GM10847 (cell line): ENCODE measurements around the gene MCRIP2.

Experiments
- POLR2A ChIP-seq: IDR thresholded peaks from 2 replicates; pipeline ENCODE4 v1.6.1; 2011; ENCODE audit not compliant: insufficient read length; ENCODE audit errors: extremely low read depth

MCRIP2 gene, protein sequence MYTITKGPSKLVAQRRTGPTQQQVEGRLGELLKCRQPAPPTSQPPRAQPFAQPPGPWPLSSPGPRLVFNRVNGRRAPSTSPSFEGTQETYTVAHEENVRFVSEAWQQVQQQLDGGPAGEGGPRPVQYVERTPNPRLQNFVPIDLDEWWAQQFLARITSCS

DNA sequence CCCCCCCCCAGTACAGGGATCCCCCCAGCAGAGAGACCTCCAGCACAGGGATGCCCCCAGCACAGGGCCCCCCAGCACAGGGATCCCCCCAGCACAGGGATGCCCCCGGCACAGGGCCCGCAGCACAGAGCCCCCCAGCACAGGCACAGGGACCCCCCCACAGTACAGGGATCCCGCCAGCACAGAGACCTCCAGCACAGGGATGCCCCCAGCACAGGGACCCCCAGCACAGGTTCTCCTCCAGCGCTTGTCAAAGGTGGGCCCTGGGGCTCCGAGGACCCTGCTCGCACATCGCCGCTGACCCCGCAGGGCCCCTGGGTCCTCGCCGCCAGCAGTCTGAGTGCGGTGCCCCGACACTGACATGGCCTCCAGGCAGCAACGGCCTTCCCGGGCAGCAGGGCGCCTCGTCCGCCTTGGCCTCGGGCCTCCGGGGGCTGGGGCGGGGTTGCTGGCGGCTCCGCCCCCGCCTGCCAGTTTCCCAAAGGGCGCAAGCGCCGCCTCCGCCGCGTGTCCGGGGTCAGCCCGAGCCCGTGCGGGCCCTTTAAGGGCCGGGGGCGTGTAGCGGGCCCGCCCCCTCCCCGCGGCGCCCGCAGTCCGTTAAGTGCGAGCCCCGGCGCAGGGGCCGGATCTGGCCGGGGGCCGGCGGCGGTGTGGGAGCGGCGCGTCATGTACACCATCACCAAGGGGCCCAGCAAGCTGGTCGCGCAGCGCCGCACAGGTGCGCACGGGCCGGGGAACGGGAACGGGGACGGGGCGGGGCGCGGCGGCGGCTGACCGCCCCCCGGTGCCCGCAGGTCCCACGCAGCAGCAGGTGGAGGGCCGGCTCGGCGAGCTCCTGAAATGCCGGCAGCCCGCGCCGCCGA is at the start of gene MCRIP2:
TSS of gene MCRIP2 (plus strand) at position 503 of the 863 bp plus-strand sequence. CDS start at position 667, 164 bp downstream.
- TF ChIP-seq POLR2A: peak; percentile 88

DNA sequence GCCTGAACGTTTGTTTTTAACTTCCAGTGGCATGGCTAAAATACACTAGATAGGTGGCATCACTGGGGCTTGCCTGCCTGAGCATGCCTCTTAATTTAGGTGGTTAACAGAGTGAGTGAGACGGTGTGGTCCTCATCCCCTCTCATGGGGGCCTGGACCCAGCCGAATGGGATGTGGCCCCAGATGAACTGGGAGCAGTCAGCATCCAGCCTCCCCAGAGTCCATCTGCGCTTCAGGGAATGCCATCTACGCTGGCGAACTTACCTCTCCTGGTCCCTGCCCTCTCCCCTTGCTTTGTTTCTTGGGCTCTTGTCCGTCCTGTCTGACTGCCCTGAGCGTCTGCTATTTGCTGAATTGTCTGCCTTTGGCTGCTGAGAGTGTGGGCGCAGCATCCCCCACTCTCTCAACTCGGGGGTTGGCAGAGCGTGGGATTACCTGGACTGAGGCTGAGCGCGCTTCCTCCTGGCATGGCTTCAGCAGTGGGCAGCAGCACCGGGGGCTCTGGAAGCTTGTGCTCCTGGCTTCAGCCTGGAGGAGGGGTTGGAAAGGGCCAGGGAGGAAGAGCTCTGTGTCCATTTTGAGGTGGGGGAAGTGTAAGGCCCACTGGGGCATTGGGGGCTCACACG is 49.6 kb upstream of the MCRIP2 start:
- TF ChIP-seq POLR2A: no peak

DNA sequence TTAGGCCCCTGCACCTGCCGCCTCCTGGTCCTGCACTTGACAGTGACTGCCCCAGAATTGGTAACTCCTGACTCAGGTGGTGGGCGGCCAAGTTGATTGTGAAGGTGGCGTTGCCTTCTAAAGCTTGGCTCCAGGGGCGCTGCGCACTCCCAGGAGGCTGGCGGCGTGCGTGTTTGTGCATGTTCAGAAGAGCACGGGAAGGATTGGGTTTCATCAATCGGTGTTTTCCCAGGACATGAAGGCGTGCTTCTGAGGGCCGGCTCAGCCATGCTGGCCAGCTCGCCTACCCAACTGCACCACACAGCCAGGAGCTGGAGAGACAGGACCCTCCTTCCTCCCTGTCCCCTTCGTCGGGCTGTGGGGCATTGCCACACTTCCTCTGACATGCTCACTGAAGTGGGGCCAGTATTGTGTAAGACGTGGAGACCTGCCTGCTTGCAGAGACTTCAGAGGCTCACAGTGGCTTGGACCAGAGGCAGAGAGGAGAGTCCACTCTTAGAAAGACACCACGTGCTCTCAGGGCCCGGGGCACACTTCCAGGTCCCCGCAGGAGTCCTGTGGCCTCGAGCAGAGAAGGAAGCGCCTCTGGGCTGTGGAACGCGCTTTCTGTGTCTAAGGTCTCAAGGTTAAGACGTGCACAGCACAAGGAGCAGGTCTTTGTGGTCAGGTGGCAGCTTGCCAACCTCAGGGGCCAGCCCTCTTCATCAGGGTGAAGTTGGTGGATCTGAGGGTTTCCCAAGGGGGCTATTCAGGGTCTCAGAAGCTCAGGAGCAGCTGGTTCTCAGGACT is 48.9 kb upstream of the MCRIP2 start:
- no peak for TF ChIP-seq POLR2A

DNA sequence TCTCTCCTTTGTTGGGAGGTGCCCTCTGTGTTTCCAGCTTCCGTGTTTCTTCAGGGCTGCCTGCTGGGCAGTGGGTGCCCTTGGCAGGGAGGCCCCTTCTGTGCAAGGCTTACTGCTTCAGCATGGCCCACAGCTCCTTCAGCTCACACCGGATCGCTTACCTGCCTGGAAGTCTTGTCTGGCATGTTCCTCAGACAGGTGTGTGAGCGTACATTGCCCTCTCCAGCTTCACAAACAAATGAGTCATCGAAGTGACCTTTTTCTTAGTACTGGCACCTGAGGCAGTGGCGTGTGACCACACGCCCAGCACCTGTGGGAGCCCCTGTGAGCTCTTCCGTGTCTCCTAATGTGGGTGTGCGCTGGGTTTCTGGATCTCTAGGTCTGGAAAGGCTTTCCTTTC is 48.2 kb upstream of the MCRIP2 start:
- TF ChIP-seq POLR2A: no peak

DNA sequence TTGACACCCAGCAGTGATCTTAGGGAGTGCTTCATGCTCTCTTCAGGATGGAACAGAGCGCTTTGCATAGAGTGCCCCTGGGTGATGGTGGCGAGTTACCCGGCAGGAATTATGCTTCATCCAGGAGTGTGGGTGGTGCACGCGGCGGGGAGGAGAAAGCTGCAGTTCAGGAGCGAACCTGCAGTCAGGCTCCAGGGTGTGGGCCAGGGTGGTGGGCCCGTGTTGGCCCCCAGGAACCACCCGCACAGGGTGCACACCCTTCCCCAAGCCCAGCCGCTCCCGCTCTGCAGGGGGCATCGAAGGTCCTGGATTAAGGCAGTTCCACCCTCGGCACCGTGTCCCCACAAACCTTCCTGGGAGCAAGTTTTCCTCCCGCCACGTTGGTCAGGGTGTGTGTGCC is 47.8 kb upstream of the MCRIP2 start:
- TF ChIP-seq POLR2A: no peak

DNA sequence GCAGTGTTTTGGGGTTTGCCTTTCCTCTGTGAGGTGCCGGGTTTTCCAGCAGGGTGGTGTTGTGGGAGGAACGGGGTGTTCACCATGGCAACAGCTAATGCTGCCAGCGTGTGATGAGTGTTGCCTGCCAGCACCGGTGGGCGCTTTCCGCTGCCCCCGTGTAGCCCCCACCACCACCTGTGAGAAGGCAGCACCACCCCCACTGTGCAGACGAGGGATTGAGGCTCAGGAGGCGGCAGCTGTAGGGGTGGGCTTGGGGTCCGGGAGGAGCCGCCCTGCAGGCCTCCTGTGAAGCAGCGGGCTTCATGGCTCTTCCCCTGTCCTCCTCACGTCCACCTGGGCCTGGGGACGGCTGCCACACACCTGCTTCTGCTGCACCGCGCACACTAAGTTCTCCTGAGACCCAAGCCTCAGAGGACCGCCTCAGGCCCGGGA is 46.5 kb upstream of the MCRIP2 start:
- TF ChIP-seq POLR2A: no peak

DNA sequence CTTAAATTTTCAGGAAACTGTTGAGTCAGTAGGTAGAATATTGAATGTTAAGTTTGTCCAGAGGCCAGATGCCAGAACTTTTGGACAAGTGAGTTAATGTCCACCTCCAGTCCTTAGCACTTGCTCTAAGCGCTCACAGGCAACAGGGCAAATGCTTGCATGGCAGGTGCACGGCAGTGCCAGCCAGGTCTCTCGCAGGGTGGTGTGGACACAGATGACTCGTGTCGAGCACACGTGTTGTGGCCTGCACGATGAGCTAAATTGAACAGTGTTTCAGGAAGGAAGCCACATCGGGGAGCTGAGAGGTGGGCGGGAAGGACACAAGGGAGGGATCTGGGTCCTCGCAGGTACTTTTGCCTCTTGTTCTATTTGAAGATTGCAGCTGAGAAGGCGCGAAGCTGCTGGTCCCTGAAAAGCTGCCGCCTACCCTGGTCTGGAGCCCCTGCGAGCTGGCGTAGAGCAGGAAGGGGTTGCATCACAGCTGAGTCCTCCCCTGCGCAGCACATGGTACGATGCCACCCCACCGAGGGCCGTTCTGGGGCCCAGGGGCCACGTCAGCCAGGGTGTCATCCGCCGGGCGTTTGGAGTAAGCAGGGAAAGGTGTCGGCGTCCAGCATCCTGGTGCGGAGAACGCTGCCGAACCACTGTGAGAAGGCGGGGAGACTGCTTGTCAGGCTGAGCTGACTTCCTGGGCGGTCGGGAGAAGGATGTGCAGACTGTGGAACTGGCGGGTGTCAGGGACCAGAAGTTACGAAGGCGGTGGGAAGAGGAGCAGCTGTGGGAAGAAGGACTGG is 45.5 kb upstream of the MCRIP2 start:
- no peak for TF ChIP-seq POLR2A

DNA sequence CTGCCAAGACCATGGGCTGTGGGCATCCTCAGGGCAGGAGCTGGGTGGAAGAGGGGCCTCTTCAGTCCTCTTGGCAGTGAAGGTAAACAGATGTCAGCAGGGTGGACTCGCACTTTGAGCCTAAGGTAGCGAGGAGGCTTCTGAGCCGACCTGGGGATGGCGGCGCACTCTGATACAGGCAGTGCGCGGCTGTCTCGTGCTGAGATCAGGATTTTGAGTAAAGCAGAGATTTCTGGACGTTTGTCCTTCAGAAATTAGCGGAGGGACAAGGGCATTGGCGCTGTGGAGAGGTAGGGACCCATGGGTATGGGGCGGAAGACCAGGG is 44.9 kb upstream of the MCRIP2 start:
- TF ChIP-seq POLR2A: no peak

DNA sequence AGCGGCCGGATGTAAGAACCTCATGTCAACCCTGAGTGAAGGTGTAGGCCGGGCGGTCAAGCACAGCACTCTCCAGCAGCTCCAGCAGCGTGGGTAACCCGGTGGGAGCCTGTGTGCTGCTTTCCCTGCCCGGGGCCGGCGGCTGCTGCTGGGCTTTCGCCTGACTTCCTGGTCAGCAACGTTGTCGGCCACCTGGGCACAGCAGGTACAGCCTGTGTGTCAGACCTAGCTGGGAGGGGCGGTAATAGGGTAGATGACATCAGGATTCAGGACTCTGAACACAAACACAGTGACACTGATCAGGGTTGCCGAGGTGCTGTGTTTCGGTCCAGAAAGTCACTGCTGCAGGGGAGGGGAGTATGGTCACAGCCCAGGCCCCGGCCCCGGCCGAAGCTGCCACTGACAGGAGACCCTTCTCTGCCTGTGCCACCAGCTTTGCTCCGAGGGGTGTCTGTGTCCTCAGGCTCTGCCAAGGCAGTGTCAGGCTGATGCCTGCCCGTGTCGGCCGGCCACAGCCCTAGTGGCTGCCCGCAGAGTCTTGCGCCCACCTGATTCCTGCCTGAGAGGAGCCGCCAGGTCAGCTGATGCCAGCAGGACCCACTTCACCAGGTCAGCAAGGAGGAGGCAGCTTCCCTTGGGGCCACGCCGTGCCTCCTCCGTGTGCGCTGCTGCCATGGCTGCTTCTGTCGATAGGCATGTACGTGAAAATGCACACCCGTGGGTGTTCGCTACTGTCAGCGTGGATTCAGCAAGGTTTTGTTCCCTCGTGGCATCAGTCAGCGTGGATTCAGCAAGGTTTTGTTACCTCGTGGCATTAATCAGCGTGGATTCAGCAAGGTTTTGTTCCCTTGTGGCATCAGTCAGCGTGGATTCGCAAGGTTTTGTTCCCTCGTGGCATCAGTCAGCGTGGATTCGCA is 42.5 kb upstream of the MCRIP2 start:
- TF ChIP-seq POLR2A: no peak

DNA sequence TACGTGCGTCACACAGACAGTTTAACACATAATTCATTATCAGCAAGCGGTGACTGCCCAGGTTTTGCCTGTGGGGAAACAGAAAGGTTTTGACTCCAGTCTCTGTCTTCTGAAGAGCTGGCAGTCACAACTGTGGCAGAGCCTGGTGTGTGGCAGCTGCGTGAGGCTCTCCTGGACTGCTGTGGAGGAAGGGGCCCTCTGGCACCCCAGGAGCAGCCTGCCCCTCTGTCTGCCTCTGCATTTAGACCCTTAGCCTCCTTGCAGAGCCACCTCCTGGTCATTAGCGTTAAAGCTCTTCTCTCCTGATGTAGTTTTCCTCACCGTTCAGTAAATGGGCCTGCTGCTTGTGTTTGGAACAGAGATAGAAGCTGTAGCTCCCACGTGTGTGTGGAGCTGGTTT is 40.8 kb upstream of the MCRIP2 start:
- no peak for TF ChIP-seq POLR2A

DNA sequence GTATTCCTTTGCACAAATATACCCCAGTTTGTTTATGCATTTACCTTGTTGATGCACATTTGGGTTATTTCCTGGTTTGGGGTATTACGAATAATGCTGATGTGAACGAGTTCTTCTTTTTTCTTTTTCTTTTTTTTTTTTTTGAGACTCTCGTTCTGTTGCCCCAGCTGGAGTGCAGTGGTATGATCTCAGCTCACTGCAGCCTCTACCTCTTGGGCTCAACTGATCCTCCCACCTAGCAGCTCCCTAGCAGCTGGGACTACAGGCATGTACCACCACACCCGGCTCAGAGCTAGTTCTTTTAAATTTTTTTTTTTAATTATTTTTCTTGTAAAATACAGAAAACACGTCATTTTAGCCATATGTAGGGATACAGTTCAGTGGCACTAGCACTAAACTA is 37.7 kb upstream of the MCRIP2 start:
- TF ChIP-seq POLR2A: no peak

DNA sequence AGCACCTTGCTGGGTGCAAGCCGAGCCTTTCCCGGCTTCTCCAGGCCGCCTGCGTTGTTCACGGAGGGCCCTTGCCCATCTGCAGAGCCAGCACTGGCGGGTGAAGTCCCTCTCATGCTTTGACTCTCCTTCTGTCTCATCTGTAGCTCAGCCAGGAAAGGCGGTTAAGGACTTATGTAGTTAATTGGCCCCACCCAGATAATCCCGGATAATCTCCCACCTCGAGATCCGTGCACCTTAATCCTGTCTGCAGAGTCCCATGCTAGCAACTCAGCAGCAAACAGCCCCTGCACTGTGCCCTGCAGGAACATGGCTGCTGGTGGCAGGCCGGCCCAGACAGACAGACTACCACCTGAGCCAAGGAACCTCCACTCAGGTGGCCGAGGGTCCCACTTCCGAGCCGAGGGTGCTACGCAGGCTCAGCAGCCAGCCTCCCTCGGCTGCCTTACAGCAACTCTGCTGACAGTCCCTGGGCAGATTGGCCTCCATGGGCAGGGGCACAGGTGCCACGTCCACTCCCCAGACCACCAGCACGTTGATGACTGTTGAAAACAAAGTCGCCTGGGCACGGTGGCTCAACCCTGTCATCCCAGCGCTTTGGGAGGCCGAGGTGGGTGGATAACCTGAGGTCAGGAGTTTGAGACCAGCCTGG is 34.8 kb upstream of the MCRIP2 start:
- no peak for TF ChIP-seq POLR2A

DNA sequence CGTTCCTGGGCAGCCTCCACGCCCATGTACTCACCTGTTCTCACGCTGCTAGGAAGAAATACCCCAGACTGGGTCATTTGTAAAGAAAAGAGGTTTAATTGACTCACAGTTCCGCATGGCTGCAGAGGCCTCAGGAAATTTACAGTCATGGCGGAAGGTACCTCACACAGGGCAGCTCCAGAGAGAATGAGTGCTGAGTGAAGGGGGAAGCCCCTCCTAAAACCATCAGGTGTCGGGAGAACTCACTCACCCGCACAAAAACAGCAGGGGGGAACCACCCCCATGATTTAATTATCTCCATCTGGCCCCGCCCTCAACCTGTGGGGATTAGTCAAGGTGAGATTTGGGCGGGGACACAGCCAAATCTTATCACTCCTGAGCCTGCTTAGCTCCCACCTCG is 33.6 kb upstream of the MCRIP2 start:
- TF ChIP-seq POLR2A: no peak
